H1 (cell line): ENCODE data around the gene PI16. TPM values are rescaled to one million over a fixed set of nuclear protein-coding genes. Genes with fewer than 3 reads are reported as not detected.

Source experiments
- CTCF ChIA-PET: fragments of 300-600 bp; sonication (Branson Sonifier 250); formaldehyde crosslinking; loops from one replicate; lab custom pipeline; 2021; ENCODE audit not compliant: partially characterized antibody; lab: Charles Lee
- POLR2A ChIA-PET: fragments of 300-600 bp; sonication (Branson Sonifier 250); formaldehyde crosslinking; loops from one replicate; lab custom pipeline; 2021; ENCODE audit warnings: inconsistent platforms; ENCODE audit not compliant: partially characterized antibody; lab: Charles Lee
- DNase-seq, 2 experiments: peaks; one replicate each; pipeline versions ENCODE4 v3.0.0 to v3.0.0-alpha.2; 2010 to 2022; ENCODE audit warnings: low spot score in 2 of 2, low read depth in 1 of 2, mixed read lengths in 1 of 2
- FAIRE-seq: peaks from 2 replicates; lab custom pipeline; 2011; peaks lifted over from hg19 to GRCh38; lab: Jason Lieb, UNC
- H2AFZ ChIP-seq: 2 replicates; pipeline ENCODE4 v1.8.1; 2012; ENCODE audit warnings: low read length, inconsistent platforms
- H2AK5ac ChIP-seq: 2 replicates; pipeline ENCODE4 v1.6.1; 2013; ENCODE audit warnings: low read depth, low read length
- H2BK120ac ChIP-seq: replicated peaks from 2 replicates; pipeline ENCODE3; 2013; ENCODE audit warnings: low read depth, low read length, inconsistent platforms
- H2BK12ac ChIP-seq: 2 replicates; pipeline ENCODE4 v1.6.1; 2013; ENCODE audit warnings: low read depth, low read length
- H2BK15ac ChIP-seq: 2 replicates; pipeline ENCODE4 v1.6.1; 2013; ENCODE audit warnings: low read length
- H2BK20ac ChIP-seq: 2 replicates; pipeline ENCODE4 v1.6.1; 2013; ENCODE audit warnings: low read length
- H2BK5ac ChIP-seq: 2 replicates; pipeline ENCODE4 v1.6.1; 2013; ENCODE audit warnings: low read depth, low read length
- H3K14ac ChIP-seq: 2 replicates; pipeline ENCODE4 v1.6.1; 2013; ENCODE audit warnings: inconsistent platforms; ENCODE audit not compliant: insufficient read length
- H3K18ac ChIP-seq: 2 replicates; pipeline ENCODE4 v1.6.1; 2013; ENCODE audit warnings: low read length; ENCODE audit errors: extremely low read depth
- H3K23ac ChIP-seq: 2 replicates; pipeline ENCODE4 v1.6.1; 2013; ENCODE audit warnings: inconsistent platforms; ENCODE audit not compliant: insufficient read length
- H3K23me2 ChIP-seq: 2 replicates; pipeline ENCODE4 v1.6.1; 2013; ENCODE audit warnings: low read depth, low read length
- H3K27ac ChIP-seq: 2 replicates; pipeline ENCODE4 v1.6.1; 2011; ENCODE audit warnings: low read depth, low read length, inconsistent platforms
- H3K27me3 ChIP-seq, 4 experiments: replicated peaks in 1 of 4; 1 replicate in 1 of 4; 2 replicates in 3 of 4; pipeline versions ENCODE4 v1.6.1 to v1.8.1; 2011 to 2013; ENCODE audit warnings: low read length in 3 of 4, mild to moderate bottlenecking in 3 of 4, inconsistent platforms in 2 of 4, mixed read lengths in 2 of 4, moderate library complexity in 1 of 4; ENCODE audit not compliant: control insufficient read depth in 3 of 4, insufficient read depth in 3 of 4; ENCODE audit errors: extremely low read depth in 1 of 4
- H3K36me3 ChIP-seq, 4 experiments: 2 replicates each; pipeline versions ENCODE4 v1.6.1 to v1.8.1; 2011 to 2013; ENCODE audit warnings: mild to moderate bottlenecking in 4 of 4, low read length in 3 of 4, moderate library complexity in 2 of 4, control low read depth in 1 of 4, inconsistent platforms in 1 of 4; ENCODE audit not compliant: insufficient read depth in 4 of 4, control insufficient read depth in 2 of 4
- H3K4ac ChIP-seq: replicated peaks from 2 replicates; pipeline ENCODE3; 2013; ENCODE audit warnings: low read length, low read depth, mixed read lengths, inconsistent platforms; ENCODE audit not compliant: insufficient read length
- H3K4me1 ChIP-seq, 4 experiments: replicated peaks in 1 of 4; 1 replicate in 1 of 4; 2 replicates in 3 of 4; pipeline versions ENCODE4 v1.6.1 to v1.8.1; 2011 to 2013; ENCODE audit warnings: low read length in 3 of 4, inconsistent platforms in 2 of 4, mixed read lengths in 1 of 4; ENCODE audit not compliant: insufficient read depth in 4 of 4, control insufficient read depth in 3 of 4
- H3K4me2 ChIP-seq, 2 experiments: 2 replicates each; pipeline versions ENCODE4 v1.6.1 to v1.8.1; 2011 to 2013; ENCODE audit warnings: low read depth in 2 of 2, low read length in 2 of 2, control low read depth in 1 of 2, inconsistent platforms in 1 of 2, mild to moderate bottlenecking in 1 of 2; ENCODE audit not compliant: insufficient read depth in 1 of 2
- H3K4me3 ChIP-seq, 4 experiments: fragments of 200-600, 300-600 bp in 1 of 4; sonication (generic), shearing (Covaris generic), sonication (Bioruptor Twin) in 1 of 4; 2 replicates each; pipeline versions ENCODE4 v1.5.1 to v1.8.1; 2011 to 2016; ENCODE audit warnings: low read length in 4 of 4, low read depth in 3 of 4, control low read depth in 2 of 4, inconsistent platforms in 2 of 4, mild to moderate bottlenecking in 2 of 4, mixed read lengths in 1 of 4, moderate library complexity in 1 of 4; ENCODE audit not compliant: insufficient read depth in 2 of 4; ENCODE audit errors: extremely low read depth in 1 of 4
- H3K56ac ChIP-seq: replicated peaks from 2 replicates; pipeline ENCODE3; 2013; ENCODE audit warnings: low read depth, mild to moderate bottlenecking, mixed read lengths, low read length, inconsistent platforms; ENCODE audit not compliant: insufficient read length
- H3K79me1 ChIP-seq: 2 replicates; pipeline ENCODE4 v1.6.1; 2013; ENCODE audit warnings: low read depth, low read length, control low read depth
- H3K79me2 ChIP-seq, 2 experiments: 2 replicates each; pipeline versions ENCODE4 v1.6.1 to v1.8.1; 2012 to 2013; ENCODE audit warnings: low read length in 2 of 2, mild to moderate bottlenecking in 2 of 2, inconsistent platforms in 1 of 2; ENCODE audit not compliant: insufficient read depth in 2 of 2, control insufficient read depth in 1 of 2
- H3K9ac ChIP-seq, 4 experiments: replicated peaks in 1 of 4; 1 replicate in 1 of 4; 2 replicates in 3 of 4; pipeline versions ENCODE4 v1.6.1 to v1.8.1; 2011 to 2013; ENCODE audit warnings: low read depth in 3 of 4, low read length in 3 of 4, control low read depth in 2 of 4, mild to moderate bottlenecking in 2 of 4, moderate library complexity in 2 of 4, inconsistent platforms in 1 of 4; ENCODE audit errors: extremely low read depth in 1 of 4
- H3K9me3 ChIP-seq, 2 experiments: 2 replicates each; pipeline versions ENCODE4 v1.6.1 to v1.8.1; 2012 to 2013; ENCODE audit warnings: mild to moderate bottlenecking in 2 of 2, moderate library complexity in 2 of 2, control low read depth in 1 of 2, inconsistent platforms in 1 of 2, low read depth in 1 of 2, low read length in 1 of 2, mixed read lengths in 1 of 2; ENCODE audit not compliant: insufficient read depth in 2 of 2
- H4K20me1 ChIP-seq, 2 experiments: replicated peaks in 1 of 2; 2 replicates each; pipeline versions ENCODE3 to v1.8.1; 2011 to 2013; ENCODE audit warnings: inconsistent platforms in 2 of 2, low read length in 2 of 2, mild to moderate bottlenecking in 1 of 2; ENCODE audit not compliant: insufficient read depth in 2 of 2, control insufficient read depth in 1 of 2
- H4K5ac ChIP-seq: 2 replicates; pipeline ENCODE4 v1.6.1; 2013; ENCODE audit warnings: low read length, low read depth, mixed read lengths, inconsistent platforms; ENCODE audit not compliant: insufficient read length
- H4K8ac ChIP-seq: 2 replicates; pipeline ENCODE4 v1.8.0; 2013; ENCODE audit warnings: mild to moderate bottlenecking, moderate library complexity, low read length, inconsistent platforms; ENCODE audit not compliant: insufficient read depth; ENCODE audit errors: extremely low read depth
- H4K91ac ChIP-seq: replicated peaks from 2 replicates; pipeline ENCODE3; 2013; ENCODE audit warnings: low read length, mixed read lengths, inconsistent platforms; ENCODE audit not compliant: insufficient read length
- ATF2 ChIP-seq: IDR thresholded peaks from 2 replicates; pipeline ENCODE4 v1.6.1; 2012; ENCODE audit warnings: low read length, inconsistent platforms
- CBX5 ChIP-seq: fragments of 300-800, 300-1000 bp; sonication (generic); IDR thresholded peaks from 2 replicates; pipeline ENCODE4 v1.7.1; 2016; ENCODE audit warnings: antibody characterized with exemption, low read length, low read depth
- CEBPB ChIP-seq: IDR thresholded peaks from 2 replicates; pipeline ENCODE4 v1.6.1; 2012; ENCODE audit warnings: low read depth, low read length
- CTBP2 ChIP-seq: IDR thresholded peaks from 2 replicates; pipeline ENCODE4 v1.7.0; 2011; ENCODE audit warnings: borderline replicate concordance, mild to moderate bottlenecking, moderate library complexity, mixed read lengths, low read length; ENCODE audit not compliant: insufficient read depth, insufficient read length
- EGR1 ChIP-seq: IDR thresholded peaks from 2 replicates; pipeline ENCODE4 v1.6.1; 2011; ENCODE audit warnings: low read depth, low read length, borderline replicate concordance
- JUN ChIP-seq: IDR thresholded peaks from 2 replicates; pipeline ENCODE4 v1.6.1; 2011; ENCODE audit warnings: low read depth, mild to moderate bottlenecking, improper control_type of control experiment, low read length
- KDM1A ChIP-seq: fragments of 200-600, 300-600 bp; sonication (generic); IDR thresholded peaks from 2 replicates; pipeline ENCODE4 v1.7.1; 2016; ENCODE audit warnings: mild to moderate bottlenecking, low read length, borderline replicate concordance
- KDM5A ChIP-seq: fragments of 200-600 bp; IDR thresholded peaks from 2 replicates; pipeline ENCODE4 v1.7.1; 2012; ENCODE audit warnings: mild to moderate bottlenecking, low read length, inconsistent platforms, mixed read lengths
- RBBP5 ChIP-seq: IDR thresholded peaks from 2 replicates; pipeline ENCODE4 v1.7.1; 2012; ENCODE audit warnings: low read depth, mild to moderate bottlenecking, inconsistent platforms, low read length, moderate library complexity, borderline replicate concordance
- SIN3A ChIP-seq, 2 experiments: IDR thresholded peaks in 1 of 2; conservative IDR thresholded peaks in 1 of 2; 2 replicates each; pipeline ENCODE4 v1.6.1; 2011 to 2012; ENCODE audit warnings: low read length in 2 of 2, improper control_type of control experiment in 1 of 2, low read depth in 1 of 2, mild to moderate bottlenecking in 1 of 2
- SIX5 ChIP-seq: IDR thresholded peaks from 2 replicates; pipeline ENCODE4 v1.6.1; 2011; ENCODE audit warnings: mild to moderate bottlenecking, low read depth, low read length
- SUZ12 ChIP-seq: fragments of 200-600 bp; sonication (generic); IDR thresholded peaks from 2 replicates; pipeline ENCODE4 v1.6.1; 2012; ENCODE audit warnings: mild to moderate bottlenecking, inconsistent platforms, low read length, moderate library complexity, mixed read lengths
- TCF12 ChIP-seq: IDR thresholded peaks from 2 replicates; pipeline ENCODE4 v1.6.1; 2011; ENCODE audit warnings: low read depth, mild to moderate bottlenecking, low read length
- YY1 ChIP-seq: IDR thresholded peaks from 2 replicates; pipeline ENCODE4 v1.6.1; 2011; ENCODE audit warnings: low read depth, mild to moderate bottlenecking, low read length
- WGBS, 2 experiments: shearing (Covaris generic) in 1 of 2; methylation state at CpG; one replicate each; pipeline versions ENCODE4 v1.1.6 to v1.1.7; 2013 to 2015; ENCODE audit warnings: low lambda C conversion rate in 2 of 2, mixed read lengths in 2 of 2, inconsistent platforms in 1 of 2, low coverage in 1 of 2, missing lambda C conversion rate in 1 of 2; ENCODE audit not compliant: insufficient replicate concordance in 2 of 2, insufficient coverage in 1 of 2, insufficient read length in 1 of 2; ENCODE audit errors: extremely low coverage in 1 of 2, missing lambda C conversion rate in 1 of 2; 5-methylcytosine and 5-hydroxymethylcytosine counted together
- polyA plus RNA-seq, 7 experiments: library from polyadenylated mRNA; depleted of rRNA in 3 of 7; stranded (reverse) in 5 of 7; unstranded in 2 of 7; fragments of >200 nt in 5 of 7; fragments of 200-250 nt in 2 of 7; gene quantifications; 1 replicate in 5 of 7; 2 replicates in 1 of 7; 4 replicates in 1 of 7; pipeline versions ENCODE4 v1.2.1 to v1.2.3, GENCODE V29; 2011 to 2013; ENCODE audit warnings: missing spikeins in 2 of 7, mixed read lengths in 2 of 7
- total RNA-seq: library from RNA; stranded (reverse); fragmentation: NEBNext Ultra II Directional; extraction: Animal tissue kit (Norgen Biotek cat#: 25700); gene quantifications from 2 replicates; pipeline ENCODE4 v1.2.1, GENCODE V29; 2021

PI16 gene
- total and polyA plus RNA-seq, 2 of the 8 experiments (the other 6 are each of a cell fraction or from before 2014, with no cell fraction given) = 0.05 TPM; not detected in 1

- Histone ChIP-seq H3K4me1 (no peaks in the 10 kb centered on the region), H3K9me3 (no peaks in the 10 kb centered on the region), H2AFZ (no peak overlapping the region), H2AK5ac (no peak overlapping the region), H2BK12ac (no peak overlapping the region), H2BK15ac (no peak overlapping the region), H3K4me2 (no peak overlapping the region), H2BK5ac (no peak overlapping the region), H4K91ac (no peak overlapping the region), H3K23ac (no peak overlapping the region), H4K8ac (no peak overlapping the region), H3K23me2 (no peaks in the 10 kb centered on the region), H3K56ac (no peak overlapping the region), H4K5ac (no peak overlapping the region), H2BK20ac (no peak overlapping the region), H3K14ac (no peak overlapping the region), H2BK120ac (no peak overlapping the region), H4K20me1 (peaks cover 0 to 2% of the 10 kb centered on the region in 2 experiments), H3K79me1 (no peaks in the 10 kb centered on the region), H3K18ac (no peak overlapping the region), H3K4me3 (no peak overlapping the region), H3K4ac (no peak overlapping the region), H3K27ac (no peak overlapping the region), H3K27me3 (no peaks in the 10 kb centered on the region), H3K36me3 (no peaks in the 10 kb centered on the region), H3K79me2 (no peaks in the 10 kb centered on the region), H3K9ac (no peak overlapping the region)
- CTCF ChIA-PET = no interaction called here
- POLR2A ChIA-PET = no interaction called here
- DNase-seq (no peak), FAIRE-seq (no peak)
- 74% methylated on average over 5 of the region's 5 CpGs; no CpG with 5 or more reads in 1 of the 2 experiments for WGBS, 2 experiments
- TF ChIP-seq SIN3A (conservative IDR thresholded peaks at IDR 0.05 in 1 of 2, IDR thresholded peaks at IDR 0.05 in 1 of 2; ENCODE audit: low read depth in 1 of 2, low read length in 2 of 2) (no peak), KDM1A (no peak), RBBP5 (no peak), SIX5 (no peak), JUN (no peak), CTBP2 (no peak), ATF2 (no peak), EGR1 (no peak), SUZ12 (no peak), CBX5 (no peak), TCF12 (no peak), CEBPB (no peak), YY1 (no peak), KDM5A (no peak)
Measured at GRCh38 chr6:36929607-36930006, 24.9 kb upstream of the PI16 start.
